ENCODE results near the gene ARID3B. TPM values are rescaled to one million over a fixed set of nuclear protein-coding genes. Genes with fewer than 3 reads are reported as not detected.
"Not testable (repeated sequence)": the region's sequence is repeated elsewhere in the genome, so short reads cannot be mapped to it uniquely, and the experiment has no call there.

ARID3B gene
- total RNA-seq = 1.5 and 2.4 TPM in 2 replicates

GRCh38 chr15:74540761-74541493 lies at the start of gene ARID3B:
Gene ARID3B, plus strand, starts transcription at chr15:74541220. Its CDS starts 2,717 bp downstream, at chr15:74543937.
- peak; percentile 90 for DNase-seq (ENCODE audit: low read depth, low spot score)

GRCh38 chr15:74496648-74497047 lies 44.4 kb upstream of the ARID3B start:
- DNase-seq (ENCODE audit: low read depth, low spot score) = no peak

- DNase-seq (ENCODE audit: low read depth, low spot score) = no peak
Observed at GRCh38 chr15:74497584-74497983, 43.4 kb upstream of the ARID3B start.

GRCh38 chr15:74499366-74499765 lies 41.7 kb upstream of the ARID3B start:
- DNase-seq (ENCODE audit: low read depth, low spot score) = no peak

- DNase-seq (ENCODE audit: low read depth, low spot score) = no peak
Observed at GRCh38 chr15:74500401-74500800, 40.6 kb upstream of the ARID3B start.

GRCh38 chr15:74502301-74502700 lies 38.7 kb upstream of the ARID3B start:
- DNase-seq (ENCODE audit: low read depth, low spot score) = no peak

- DNase-seq (ENCODE audit: low read depth, low spot score) = no peak
Observed at GRCh38 chr15:74504418-74504817, 36.6 kb upstream of the ARID3B start.

- DNase-seq (ENCODE audit: low read depth, low spot score) = no peak
Observed at GRCh38 chr15:74504836-74505235, 36.2 kb upstream of the ARID3B start.

- DNase-seq (ENCODE audit: low read depth, low spot score) = no peak
Observed at GRCh38 chr15:74505837-74506514, 35.0 kb upstream of the ARID3B start.

GRCh38 chr15:74506515-74506840 lies 34.5 kb upstream of the ARID3B start:
- no peak for DNase-seq (ENCODE audit: low read depth, low spot score)

- no peak for DNase-seq (ENCODE audit: low read depth, low spot score)
Observed at GRCh38 chr15:74511583-74511982, 29.4 kb upstream of the ARID3B start.

GRCh38 chr15:74514059-74514458 lies 27.0 kb upstream of the ARID3B start:
- not testable (repeated sequence) for DNase-seq (ENCODE audit: low read depth, low spot score)

- DNase-seq (ENCODE audit: low read depth, low spot score) = no peak
Observed at GRCh38 chr15:74517096-74517495, 23.9 kb upstream of the ARID3B start.

GRCh38 chr15:74519311-74519710 lies 21.7 kb upstream of the ARID3B start:
- DNase-seq (ENCODE audit: low read depth, low spot score) = no peak

GRCh38 chr15:74520407-74520806 lies 20.6 kb upstream of the ARID3B start:
- no peak for DNase-seq (ENCODE audit: low read depth, low spot score)

- no peak for DNase-seq (ENCODE audit: low read depth, low spot score)
Observed at GRCh38 chr15:74523982-74524381, 17.0 kb upstream of the ARID3B start.

GRCh38 chr15:74525309-74525708 lies 15.7 kb upstream of the ARID3B start:
- peak; percentile 63 for DNase-seq (ENCODE audit: low read depth, low spot score)

- no peak for DNase-seq (ENCODE audit: low read depth, low spot score)
Observed at GRCh38 chr15:74525945-74526344, 15.1 kb upstream of the ARID3B start.

GRCh38 chr15:74528876-74529275 lies 12.1 kb upstream of the ARID3B start:
- no peak for DNase-seq (ENCODE audit: low read depth, low spot score)

GRCh38 chr15:74529921-74530320 lies 11.1 kb upstream of the ARID3B start:
- DNase-seq (ENCODE audit: low read depth, low spot score) = no peak

GRCh38 chr15:74530771-74531143 lies 10.3 kb upstream of the ARID3B start:
- DNase-seq (ENCODE audit: low read depth, low spot score) = no peak

GRCh38 chr15:74531144-74531811 lies 9.7 kb upstream of the ARID3B start:
- no peak for DNase-seq (ENCODE audit: low read depth, low spot score)

All from pulmonary artery endothelial cell (primary cell).